ENCODE data around the gene FYN. TPM values are rescaled to one million over a fixed set of nuclear protein-coding genes. Genes with fewer than 3 reads are reported as not detected.

The FYN gene
- total RNA-seq, 2 donors from 2014 or later, result 87.0 to 94.7 TPM

DNA sequence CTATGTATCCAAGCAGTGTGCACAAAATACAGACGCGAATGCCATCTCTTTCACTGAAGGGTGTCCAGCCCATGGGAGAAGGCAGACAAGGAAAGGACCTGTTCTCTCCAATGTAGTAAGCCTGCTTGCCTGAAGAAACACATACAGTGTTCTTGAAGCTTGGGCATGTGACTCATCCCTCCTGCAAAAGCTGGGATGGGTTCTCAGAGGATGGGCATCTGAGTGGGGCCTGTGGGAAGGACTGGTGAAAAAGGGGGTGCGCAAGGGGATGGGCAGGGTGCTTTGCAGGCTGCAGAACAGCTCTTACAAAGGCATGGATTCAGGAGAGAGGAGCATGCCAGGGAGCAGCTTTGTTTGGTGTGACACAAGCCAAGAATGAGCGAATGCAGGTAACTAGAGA lies 128.1 kb downstream of the FYN start:
- no peak for DNase-seq (ENCODE audit: low spot score)
- intact Hi-C loops (cut with DNase I), result no loop called here

GRCh38 chr6:111743862-111744692 lies 129.2 kb downstream of the FYN start:
- intact Hi-C loops (cut with DNase I), result no loop called here
- no peak for DNase-seq (ENCODE audit: low spot score)

DNA sequence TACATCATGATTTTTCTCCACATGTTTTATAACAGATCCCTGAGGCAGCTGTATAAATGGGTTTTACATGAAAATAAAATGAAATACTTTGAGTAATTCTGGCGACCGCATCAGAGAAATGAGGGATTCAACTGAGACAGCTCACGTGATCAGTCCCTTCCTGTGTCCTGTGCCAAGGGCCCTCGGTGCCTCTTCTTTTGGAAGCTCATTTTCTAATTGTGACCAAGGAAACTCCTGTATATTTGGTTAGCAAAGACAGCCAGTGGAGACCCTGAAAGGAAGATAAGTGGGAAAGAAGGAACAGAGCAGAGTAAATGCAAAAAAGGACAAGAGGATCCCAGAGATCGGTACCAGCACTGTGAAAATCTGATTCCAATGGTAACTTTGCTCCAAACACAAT lies 129.9 kb downstream of the FYN start:
- no peak for DNase-seq (ENCODE audit: low spot score)
- intact Hi-C loops (cut with DNase I), result no loop called here

DNA sequence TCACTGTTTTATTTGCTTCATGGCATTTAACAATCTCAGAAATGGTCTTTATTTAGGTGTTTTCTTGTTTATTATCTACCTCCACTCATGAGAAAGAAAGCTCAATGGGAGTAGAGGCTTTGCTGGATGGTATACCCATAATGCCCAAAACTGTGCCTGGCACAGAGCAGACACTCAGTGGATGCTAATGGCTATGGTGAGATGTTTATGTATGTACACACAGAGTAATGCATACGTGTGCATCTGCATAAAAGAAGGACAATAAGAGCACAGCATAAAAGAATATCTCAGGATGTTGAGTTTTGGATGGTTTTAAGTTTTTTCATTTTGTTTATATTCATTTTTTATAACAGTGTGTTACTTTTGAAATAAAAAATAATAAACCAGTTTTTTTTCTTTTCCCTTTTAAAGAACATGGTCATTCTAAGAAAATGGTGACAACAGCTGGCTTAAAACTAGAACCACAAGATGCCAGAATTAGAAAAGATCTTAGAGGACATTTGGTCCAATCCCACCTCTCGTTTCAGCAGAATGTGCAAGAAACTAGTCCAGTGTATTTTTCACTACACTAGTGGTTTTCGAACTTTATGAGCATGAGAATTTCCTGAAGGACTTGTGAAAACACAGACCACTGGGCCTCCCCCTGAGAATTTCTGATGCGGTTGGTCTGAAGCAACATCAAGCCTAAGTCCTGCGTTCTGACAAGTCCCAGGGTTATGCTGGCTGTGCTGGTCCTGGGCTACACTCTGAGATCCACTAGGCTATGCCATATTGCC lies 131.9 kb downstream of the FYN start:
- intact Hi-C loops (cut with DNase I), result no loop called here
- no peak for DNase-seq (ENCODE audit: low spot score)

DNA sequence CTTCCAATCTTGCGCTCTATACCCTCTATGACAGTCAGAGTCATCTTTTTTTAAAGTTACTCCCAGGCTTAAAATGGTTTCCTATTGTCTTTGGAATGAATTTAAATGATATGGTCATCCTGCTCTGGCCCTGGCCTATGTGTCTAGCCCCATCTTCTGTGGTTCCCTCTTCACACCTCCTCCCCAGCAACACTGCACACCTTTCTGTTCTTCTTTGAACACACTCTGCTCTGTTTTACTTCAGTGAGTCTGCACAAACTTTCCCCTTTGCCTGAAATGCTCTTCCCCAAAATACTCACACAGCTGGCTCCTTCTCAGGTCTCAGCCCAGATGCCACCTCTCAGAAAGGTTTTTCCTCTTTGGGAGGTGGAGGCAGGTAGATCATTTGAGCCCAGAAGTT lies 132.7 kb downstream of the FYN start:
- intact Hi-C loops (cut with DNase I), result no loop called here

GRCh38 chr6:111739257-111739696 lies 134.0 kb downstream of the FYN start:
- no peak for DNase-seq (ENCODE audit: low spot score)
- intact Hi-C loops (cut with DNase I), result no loop called here

More for the DNA sequence above, 132.7 kb downstream of the FYN start:
- DNase-seq (ENCODE audit: low spot score), result no peak

DNA sequence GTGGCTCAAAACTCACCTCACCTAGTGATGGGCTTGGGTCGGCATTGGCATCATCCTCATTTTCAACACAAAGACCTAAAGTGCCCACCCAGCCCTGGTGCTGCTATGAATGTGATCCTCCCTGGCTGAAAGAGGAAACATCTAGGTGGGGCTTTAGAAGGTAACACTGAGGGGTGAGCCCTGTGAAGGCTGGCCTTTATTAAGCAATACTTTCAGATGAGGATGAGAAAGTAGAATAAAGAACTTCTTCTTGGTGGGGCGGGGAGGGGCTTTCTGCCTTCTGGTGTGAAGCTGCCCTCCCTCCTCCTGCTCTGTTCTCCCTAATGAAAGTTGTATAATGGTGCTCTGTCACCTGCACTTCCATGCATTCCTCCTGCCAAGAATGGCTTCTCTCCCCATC lies 134.6 kb downstream of the FYN start:
- no peak for DNase-seq (ENCODE audit: low spot score)
- intact Hi-C loops (cut with DNase I), result no loop called here

- no peak for DNase-seq (ENCODE audit: low spot score)
- intact Hi-C loops (cut with DNase I), result no loop called here
Observed at GRCh38 chr6:111738156-111738555, 135.1 kb downstream of the FYN start.

- no peak for DNase-seq (ENCODE audit: low spot score)
- intact Hi-C loops (cut with DNase I), result no loop called here
Observed at GRCh38 chr6:111737065-111737521, 136.2 kb downstream of the FYN start.

GRCh38 chr6:111736005-111736608 lies 137.1 kb downstream of the FYN start:
- intact Hi-C loops (cut with DNase I), result no loop called here
- DNase-seq (ENCODE audit: low spot score), result no peak

- intact Hi-C loops (cut with DNase I), result no loop called here
- no peak for DNase-seq (ENCODE audit: low spot score)
Observed at GRCh38 chr6:111734068-111735061, 138.9 kb downstream of the FYN start.

GRCh38 chr6:111732390-111732789 lies 140.9 kb downstream of the FYN start:
- DNase-seq (ENCODE audit: low spot score), result no peak
- intact Hi-C loops (cut with DNase I), result loop anchor here in 1 of 2 donors (1.0 kb wide), 1 partner anchor 28 kb away; no protein-coding TSS in a partner anchor

DNA sequence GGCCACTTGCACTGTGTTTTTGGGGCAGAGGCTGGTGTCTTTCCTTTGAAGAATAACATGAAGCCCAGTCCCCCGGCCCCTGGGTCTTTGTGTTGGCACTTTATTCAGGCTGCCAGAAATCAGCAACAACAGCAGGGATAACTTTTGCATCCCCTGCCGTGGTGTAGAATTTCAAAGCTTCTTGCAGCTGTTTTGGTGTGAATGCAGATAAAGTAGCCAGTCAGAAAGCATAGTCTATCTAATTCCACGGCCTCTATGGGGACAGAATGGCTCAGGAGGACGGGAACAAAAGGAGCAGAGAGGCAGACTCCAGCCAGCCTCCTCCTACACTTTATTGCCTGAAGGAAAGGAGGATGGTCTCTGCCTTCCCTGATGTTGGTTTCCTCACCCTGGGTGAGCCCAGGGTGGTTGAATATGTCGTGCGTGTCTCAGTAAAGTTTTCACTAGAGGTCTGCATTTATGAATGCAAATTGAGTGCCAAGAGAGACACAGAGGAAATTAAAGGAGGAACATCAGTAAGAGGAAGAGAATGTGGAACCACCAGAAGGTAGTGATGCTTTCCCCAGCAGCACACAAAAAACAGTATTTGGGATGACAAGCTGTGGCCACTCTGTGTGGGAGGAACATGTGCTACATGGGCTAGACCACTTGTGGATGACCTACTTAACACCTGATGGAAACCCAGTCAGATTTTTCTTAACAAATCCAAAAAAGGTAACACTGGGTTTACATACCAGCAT lies 141.6 kb downstream of the FYN start:
- DNase-seq (ENCODE audit: low spot score), result no peak
- intact Hi-C loops (cut with DNase I), result loop anchor here in 1 of 2 donors (1.0 kb wide), 1 partner anchor 29 kb away; no protein-coding TSS in a partner anchor

GRCh38 chr6:111730864-111731263 lies 142.4 kb downstream of the FYN start:
- intact Hi-C loops (cut with DNase I), result no loop called here
- DNase-seq (ENCODE audit: low spot score), result no peak

DNA sequence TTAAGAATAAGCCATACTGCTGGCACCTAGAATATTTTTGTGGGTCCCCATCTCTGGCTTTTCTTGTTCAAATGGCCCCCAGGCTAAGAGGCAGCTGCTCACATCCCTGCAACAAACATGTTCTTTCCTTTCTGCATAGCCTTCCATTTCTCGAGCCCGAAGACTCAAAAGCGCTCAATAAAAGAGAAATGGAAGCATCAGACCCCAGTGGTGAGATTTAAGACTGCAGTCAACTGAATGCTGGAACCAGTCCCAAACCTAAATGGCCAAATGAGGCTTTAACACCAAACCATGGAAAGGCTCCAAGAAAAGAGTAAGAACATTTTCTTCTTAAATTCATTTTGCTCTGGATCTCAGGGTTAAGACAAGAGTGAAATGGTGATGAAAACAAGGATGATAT lies 145.4 kb downstream of the FYN start:
- DNase-seq (ENCODE audit: low spot score), result no peak
- intact Hi-C loops (cut with DNase I), result no loop called here

- intact Hi-C loops (cut with DNase I), result no loop called here
- no peak for DNase-seq (ENCODE audit: low spot score)
Observed at GRCh38 chr6:111727041-111727440, 146.2 kb downstream of the FYN start.

DNA sequence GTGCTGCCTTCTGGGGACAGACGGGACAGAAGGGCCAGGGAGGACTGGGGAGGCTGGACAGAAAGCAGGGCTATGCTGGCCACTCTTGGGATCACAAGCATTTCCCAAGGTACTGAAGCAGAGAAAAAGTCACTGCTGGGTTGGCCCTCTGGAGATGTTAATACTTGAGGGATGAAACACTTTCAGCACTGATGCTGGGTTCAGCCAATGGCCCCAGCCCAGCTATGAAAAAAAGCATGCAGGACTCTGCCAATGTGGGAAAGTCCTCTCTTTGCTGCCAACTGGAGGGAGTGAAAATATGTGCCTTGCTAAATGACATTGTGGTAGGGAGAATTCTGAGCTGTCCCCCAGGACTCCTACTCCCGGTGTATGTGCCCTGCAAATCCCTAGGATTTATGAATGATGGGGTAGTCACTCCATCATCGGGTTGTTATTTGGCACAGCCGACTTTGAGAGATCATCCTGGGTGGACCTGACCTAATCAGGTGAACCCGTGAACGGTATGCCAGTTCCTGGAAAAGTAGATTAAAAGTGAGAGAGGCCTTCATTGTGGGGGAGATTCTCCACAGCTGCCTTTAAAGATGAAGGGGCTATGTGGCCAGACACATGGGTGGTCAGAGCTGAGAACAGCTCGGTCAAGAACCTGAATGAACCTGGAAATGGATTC lies 147.7 kb downstream of the FYN start:
- peak; percentile 88 for DNase-seq (ENCODE audit: low spot score)
- intact Hi-C loops (cut with DNase I), result no loop called here

GRCh38 chr6:111724505-111724904 lies 148.7 kb downstream of the FYN start:
- intact Hi-C loops (cut with DNase I), result no loop called here
- no peak for DNase-seq (ENCODE audit: low spot score)
